SK-N-SH (cell line): Measurements from ENCODE around the gene FARSA. TPM values are rescaled to one million over a fixed set of nuclear protein-coding genes. Genes with fewer than 3 reads are reported as not detected.
A peak's percentile ranks its signal among the peaks of the same experiment; 100 is the strongest.

Source experiments
- CTCF ChIA-PET: fragments of 300-600, 350-600 bp; formaldehyde crosslinking; extraction: SDS; loops from one replicate; lab custom pipeline; 2021; lab: Yijun Ruan, JAX
- POLR2A ChIA-PET: fragments of 350-600 bp; sonication (Branson Sonifier 250); formaldehyde crosslinking; extraction: SDS; loops from one replicate; lab custom pipeline; 2020; ENCODE audit warnings: antibody characterized with exemption, inconsistent platforms; lab: Yijun Ruan, JAX
- DNase-seq: peaks from one replicate; pipeline ENCODE4 v3.0.0; 2012
- H2AFZ ChIP-seq: fragments of 200-600 bp; sonication (generic); 2 replicates; pipeline ENCODE4 v1.8.1; 2016; ENCODE audit warnings: antibody characterized with exemption, mild to moderate bottlenecking, low read depth
- H3F3A ChIP-seq: fragments of 200-600 bp; sonication (generic); replicated peaks from 2 replicates; pipeline ENCODE3; 2016; ENCODE audit warnings: antibody characterized with exemption, mild to moderate bottlenecking; ENCODE audit not compliant: insufficient read depth
- H3K27ac ChIP-seq, 2 experiments: fragments of 200-500 bp in 1 of 2; fragments of 200-600 bp in 1 of 2; sonication (Bioruptor generic) in 1 of 2; sonication (generic), shearing (Covaris generic) in 1 of 2; 2 replicates each; pipeline versions ENCODE4 v1.5.1 to v1.6.1; 2014 to 2016; ENCODE audit warnings: low read depth in 2 of 2, inconsistent platforms in 1 of 2, low read length in 1 of 2, mild to moderate bottlenecking in 1 of 2, mixed read lengths in 1 of 2
- H3K27me3 ChIP-seq: fragments of 200-600 bp; sonication (generic), shearing (Covaris generic); 2 replicates; pipeline ENCODE4 v1.6.1; 2016; ENCODE audit warnings: mixed run types; ENCODE audit not compliant: insufficient read depth
- H3K36me3 ChIP-seq, 2 experiments: fragments of 200-500 bp in 1 of 2; fragments of 200-600 bp in 1 of 2; sonication (Bioruptor generic) in 1 of 2; sonication (generic) in 1 of 2; replicated peaks in 1 of 2; 2 replicates each; pipeline versions ENCODE3 to v1.5.1; 2014 to 2016; ENCODE audit warnings: low read length in 1 of 2, mild to moderate bottlenecking in 1 of 2; ENCODE audit not compliant: insufficient read depth in 2 of 2, control insufficient read depth in 1 of 2
- H3K4me1 ChIP-seq, 2 experiments: fragments of 200-500 bp in 1 of 2; fragments of 200-600 bp in 1 of 2; sonication (Bioruptor generic) in 1 of 2; sonication (generic), shearing (Covaris generic) in 1 of 2; 2 replicates each; pipeline versions ENCODE4 v1.5.1 to v1.6.1; 2014 to 2016; ENCODE audit warnings: low read depth in 1 of 2, low read length in 1 of 2, mixed run types in 1 of 2; ENCODE audit not compliant: insufficient read depth in 2 of 2, control insufficient read depth in 1 of 2
- H3K4me2 ChIP-seq: fragments of 200-600 bp; sonication (generic), shearing (Covaris generic); 2 replicates; pipeline ENCODE4 v1.6.1; 2017; ENCODE audit warnings: mixed run types
- H3K4me3 ChIP-seq, 2 experiments: fragments of 200-500 bp in 1 of 2; fragments of 200-600 bp in 1 of 2; sonication (Bioruptor generic) in 1 of 2; sonication (generic), shearing (Covaris generic) in 1 of 2; 2 replicates each; pipeline versions ENCODE4 v1.5.1 to v1.8.1; 2014 to 2016; ENCODE audit warnings: low read depth in 2 of 2, inconsistent platforms in 1 of 2, low read length in 1 of 2, mild to moderate bottlenecking in 1 of 2, mixed read lengths in 1 of 2, moderate library complexity in 1 of 2
- H3K79me2 ChIP-seq: fragments of 200-600 bp; sonication (generic); 2 replicates; pipeline ENCODE4 v1.8.1; 2017; ENCODE audit warnings: mild to moderate bottlenecking; ENCODE audit not compliant: insufficient read depth
- H3K9ac ChIP-seq: fragments of 200-600 bp; sonication (generic); 2 replicates; pipeline ENCODE4 v1.6.1; 2017; ENCODE audit warnings: mixed run types
- H3K9me2 ChIP-seq: fragments of 200-600 bp; sonication (generic); 2 replicates; pipeline ENCODE4 v1.6.1; 2017; ENCODE audit warnings: mixed run types
- H3K9me3 ChIP-seq: fragments of 200-600 bp; sonication (generic); 2 replicates; pipeline ENCODE4 v1.6.1; 2017; ENCODE audit warnings: mixed run types, mild to moderate bottlenecking, moderate library complexity
- H4K20me1 ChIP-seq: fragments of 200-600 bp; sonication (generic); 2 replicates; pipeline ENCODE4 v1.6.1; 2017; ENCODE audit warnings: mild to moderate bottlenecking, mixed run types; ENCODE audit not compliant: insufficient read depth
- CHD2 ChIP-seq: fragments of 150-350 bp; IDR thresholded peaks from 2 replicates; pipeline ENCODE4 v1.6.1; 2018; ENCODE audit warnings: low read length; ENCODE audit not compliant: partially characterized antibody
- CTCF ChIP-seq: fragments of 200-600 bp; sonication (generic); IDR thresholded peaks from 2 replicates; pipeline ENCODE4 v1.6.1; 2017; ENCODE audit warnings: antibody characterized with exemption, mild to moderate bottlenecking, moderate library complexity
- EP300 ChIP-seq, 2 experiments: IDR thresholded peaks; 2 replicates each; pipeline versions ENCODE4 v1.4.0 to v1.6.1; 2012; ENCODE audit warnings: borderline replicate concordance in 1 of 2, low read depth in 1 of 2, low read length in 1 of 2
- EZH2phosphoT487 ChIP-seq: fragments of 200-600 bp; sonication (generic); IDR thresholded peaks from 2 replicates; pipeline ENCODE4 v1.6.1; 2017; ENCODE audit warnings: low read depth, mixed run types, mild to moderate bottlenecking, antibody characterized with exemption, moderate library complexity, borderline replicate concordance
- FOXJ3 ChIP-seq: sonication (generic); formaldehyde crosslinking; IDR thresholded peaks from 2 replicates; pipeline ENCODE4 v1.5.1; 2020; ENCODE audit warnings: mild to moderate bottlenecking, missing genetic modification reagents
- FOXM1 ChIP-seq: IDR thresholded peaks from 2 replicates; pipeline ENCODE4 v1.4.0; 2012; ENCODE audit warnings: low read depth, mild to moderate bottlenecking
- MAX ChIP-seq: IDR thresholded peaks from 2 replicates; pipeline ENCODE4 v1.4.0; 2012; ENCODE audit warnings: low read depth
- NRF1 ChIP-seq: IDR thresholded peaks from 2 replicates; pipeline ENCODE4 v1.6.1; 2012; ENCODE audit warnings: low read depth, mild to moderate bottlenecking, low read length
- PBX3 ChIP-seq: IDR thresholded peaks from 2 replicates; pipeline ENCODE4; 2012
- POLR2AphosphoS5 ChIP-seq: IDR thresholded peaks from 2 replicates; pipeline ENCODE4 v1.6.1; 2012; ENCODE audit warnings: low read depth, low read length
- RXRA ChIP-seq: IDR thresholded peaks from 2 replicates; pipeline ENCODE4 v1.4.0; 2012; ENCODE audit warnings: low read depth, mild to moderate bottlenecking, borderline replicate concordance
- SIN3A ChIP-seq: IDR thresholded peaks from 2 replicates; pipeline ENCODE4 v1.6.1; 2012; ENCODE audit warnings: low read depth, mild to moderate bottlenecking, low read length, moderate library complexity, borderline replicate concordance
- TAF1 ChIP-seq: IDR thresholded peaks from 2 replicates; pipeline ENCODE4 v1.6.1; 2012; ENCODE audit warnings: low read depth, mild to moderate bottlenecking, low read length, moderate library complexity, borderline replicate concordance
- TEAD4 ChIP-seq: IDR thresholded peaks from 2 replicates; pipeline ENCODE4 v1.4.0; 2012; ENCODE audit warnings: mild to moderate bottlenecking, borderline replicate concordance; ENCODE audit not compliant: insufficient read depth
- USF2 ChIP-seq: fragments of 150-350 bp; IDR thresholded peaks from 2 replicates; pipeline ENCODE4 v1.6.1; 2017; ENCODE audit warnings: antibody characterized with exemption, low read length, low read depth, borderline replicate concordance
- ZBTB33 ChIP-seq: IDR thresholded peaks from 2 replicates; pipeline ENCODE4 v1.4.0; 2012; ENCODE audit warnings: low read depth, borderline replicate concordance
- WGBS: methylation state at CpG from one replicate; pipeline ENCODE4 v1.1.6; 2017; ENCODE audit warnings: low lambda C conversion rate; 5-methylcytosine and 5-hydroxymethylcytosine counted together
- polyA plus RNA-seq, 3 experiments: library from polyadenylated mRNA; depleted of rRNA; stranded (reverse); fragments of >200 nt; gene quantifications; 2 replicates each; pipeline ENCODE4 v1.2.3, GENCODE V29; 2012

The FARSA gene
- polyA plus RNA-seq, 1 of the 3 experiments (the other 2 are of a cell fraction) = 170 TPM

- Histone ChIP-seq H3K4me1 (peaks cover 3 to 20% of the 10 kb centered on the region in 2 experiments), H3K9me2 (no peaks in the 10 kb centered on the region), H4K20me1 (peaks cover 4% of the 10 kb centered on the region), H3K36me3 (peaks cover 46 to 62% of the 10 kb centered on the region in 2 experiments), H2AFZ (no peak overlapping the region), H3K4me3 (peak overlapping the region; percentile 66 to 73), H3F3A (peaks cover 53% of the 10 kb centered on the region), H3K9ac (peak overlapping the region; percentile 90), H3K9me3 (no peaks in the 10 kb centered on the region), H3K27ac (peak overlapping the region; percentile 87 to 92), H3K27me3 (no peaks in the 10 kb centered on the region), H3K79me2 (peaks cover 63% of the 10 kb centered on the region), H3K4me2 (peak overlapping the region; percentile 89)
- 52% methylated on average over 14 of the region's 14 CpGs for WGBS
- CTCF ChIA-PET = interaction anchor here (0.9 to 2.1 kb wide), 6 partner anchors 10 to 147 kb away, joined by 4 to 20 read pairs (median 6); partner anchors contain the start of gene GADD45GIP1
- TF ChIP-seq EZH2phosphoT487 (no peak), NRF1 (no peak), PBX3 (no peak), EP300 (IDR thresholded peaks at IDR 0.05; ENCODE audit: borderline replicate concordance in 1 of 2, low read depth in 1 of 2, low read length in 1 of 2) (no peak)
- POLR2A ChIA-PET = interaction anchor here (0.6 to 1.6 kb wide), 9 partner anchors 8 to 224 kb away, joined by 3 to 13 read pairs (median 4); partner anchors contain the start of genes CALR, FARSA and GCDH
- DNase-seq = no peak
These were observed 13.4 kb upstream of the FARSA start for GRCh38 chr19:12946731-12947496.

GRCh38 chr19:12946092-12946721 is 12.7 kb upstream of the FARSA start:
- 1% methylated on average over 15 of the region's 40 CpGs for WGBS
- Histone ChIP-seq H3K27me3 (no peaks in the 10 kb centered on the region), H3K27ac (peak overlapping the region; percentile 87 to 92), H3K4me1 (peaks cover 0 to 19% of the 10 kb centered on the region in 2 experiments; a peak in 2 of 4 replicates), H3K9ac (peak overlapping the region; percentile 90), H2AFZ (no peak overlapping the region), H3K9me3 (no peaks in the 10 kb centered on the region), H3K79me2 (peaks cover 64% of the 10 kb centered on the region), H3F3A (peaks cover 53% of the 10 kb centered on the region), H3K36me3 (peaks cover 46 to 62% of the 10 kb centered on the region in 2 experiments), H4K20me1 (peaks cover 10% of the 10 kb centered on the region), H3K9me2 (no peaks in the 10 kb centered on the region), H3K4me3 (peak overlapping the region; percentile 66 to 73), H3K4me2 (peak overlapping the region; percentile 89)
- peak; percentile 85 for DNase-seq
- ChIA-PET CTCF (interaction anchor here (0.9 kb wide), 1 partner anchor 19 kb away, joined by 6 read pairs; no protein-coding TSS in a partner anchor), POLR2A (interaction anchor here (0.6 to 1.5 kb wide), 8 partner anchors 8 to 223 kb away, joined by 3 to 13 read pairs (median 4); partner anchors contain the start of genes CALR, FARSA and GCDH)
- TF ChIP-seq POLR2AphosphoS5 (no peak; the same call in 1 of the 2 replicates), CTCF (no peak), FOXJ3 (no peak), TAF1 (peak; percentile 26; the same call in 1 of the 2 replicates), TEAD4 (no peak), ZBTB33 (peak; percentile 77; the same call in 1 of the 2 replicates), EP300 (IDR thresholded peaks at IDR 0.05; ENCODE audit: borderline replicate concordance in 1 of 2, low read depth in 1 of 2, low read length in 1 of 2) (no peak), USF2 (no peak), RXRA (no peak), CHD2 (peak; percentile 96), SIN3A (peak; percentile 81; the same call in 1 of the 2 replicates), MAX (0 out of 2 replicates have a peak, but pooled peaks have one; percentile 14), FOXM1 (no peak), EZH2phosphoT487 (no peak)
